HG03139 (cell line): ENCODE results near the gene C14orf39.

Source experiments
- ATAC-seq: cut with Tn5 transposase; IDR thresholded peaks from one replicate; pipeline ENCODE4 v1.9.1; 2021; ENCODE audit not compliant: unreplicated experiment

The C14orf39 gene, protein sequence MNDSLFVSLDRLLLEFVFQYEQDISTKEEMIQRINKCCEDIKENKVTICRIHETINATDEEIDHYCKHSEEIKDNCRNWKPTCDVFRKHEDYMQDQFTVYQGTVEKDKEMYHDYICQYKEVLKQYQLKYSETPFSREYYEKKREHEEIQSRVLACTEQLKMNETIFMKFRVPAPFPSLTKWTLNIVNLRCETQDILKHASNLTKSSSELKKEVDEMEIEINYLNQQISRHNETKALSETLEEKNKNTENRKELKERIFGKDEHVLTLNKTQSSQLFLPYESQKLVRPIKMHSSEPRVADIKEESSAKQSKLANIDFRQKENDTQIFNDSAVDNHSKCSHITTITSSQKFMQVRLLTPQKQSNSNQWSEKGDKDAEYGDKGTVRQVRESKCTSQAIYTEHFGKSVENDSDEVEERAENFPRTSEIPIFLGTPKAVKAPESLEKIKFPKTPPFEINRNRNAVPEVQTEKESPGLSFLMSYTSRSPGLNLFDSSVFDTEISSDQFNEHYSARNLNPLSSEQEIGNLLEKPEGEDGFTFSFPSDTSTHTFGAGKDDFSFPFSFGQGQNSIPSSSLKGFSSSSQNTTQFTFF

DNA sequence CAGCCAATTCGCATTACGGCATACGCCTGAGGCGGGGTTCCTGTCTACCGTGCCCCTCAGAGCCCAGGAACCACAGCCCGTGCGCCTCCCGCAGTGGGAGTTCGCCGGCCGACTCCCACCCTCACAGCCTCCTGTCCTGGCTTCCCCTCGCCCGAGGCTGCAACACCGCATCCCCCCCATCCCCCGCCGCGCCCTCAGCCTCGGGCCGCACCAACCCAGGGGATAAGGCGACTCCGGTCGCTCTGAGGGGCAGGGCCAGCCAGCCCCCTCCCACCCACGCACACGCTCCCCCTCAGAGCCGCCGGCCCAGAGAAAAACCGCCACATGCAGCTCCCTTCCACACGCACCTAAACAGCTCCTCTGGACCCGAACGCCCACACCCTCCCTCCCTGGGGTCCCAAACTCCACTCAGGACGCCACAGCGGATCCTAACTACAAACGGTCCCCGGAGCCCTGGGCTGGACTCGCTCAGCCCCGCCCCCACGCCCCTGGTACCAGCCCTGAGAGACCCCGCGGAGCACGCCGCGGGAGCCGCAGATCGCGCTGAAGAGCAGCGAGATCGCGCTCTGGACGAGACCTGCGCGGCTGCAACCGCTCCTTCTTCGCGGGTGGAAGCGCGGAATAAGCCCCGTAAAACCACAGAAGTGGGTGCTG lies at the start of gene C14orf39:
TSS of gene C14orf39 (minus strand) at position 466 of the 654 bp plus-strand sequence. CDS start 985 bp downstream, outside the sequence.
- ATAC-seq, result no peak

DNA sequence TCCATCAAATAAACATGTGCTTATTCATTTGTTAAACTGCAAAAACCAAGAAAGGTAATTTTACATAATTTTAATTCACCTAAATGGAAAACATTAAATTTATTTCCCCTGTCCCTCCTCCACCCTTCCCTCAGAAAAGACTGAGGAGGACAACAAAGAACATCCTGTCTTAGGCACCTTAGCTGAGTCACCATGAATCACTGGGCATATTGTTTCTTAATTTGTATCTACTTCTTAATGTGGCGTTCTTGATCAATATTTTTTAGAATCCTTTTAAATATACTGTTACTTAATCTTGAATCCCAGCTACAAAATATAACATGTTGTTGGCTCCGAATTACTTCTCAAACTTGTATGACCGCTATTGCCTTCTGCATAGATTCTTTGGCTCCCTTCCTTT lies 46.6 kb upstream of the C14orf39 start:
- no peak for ATAC-seq

DNA sequence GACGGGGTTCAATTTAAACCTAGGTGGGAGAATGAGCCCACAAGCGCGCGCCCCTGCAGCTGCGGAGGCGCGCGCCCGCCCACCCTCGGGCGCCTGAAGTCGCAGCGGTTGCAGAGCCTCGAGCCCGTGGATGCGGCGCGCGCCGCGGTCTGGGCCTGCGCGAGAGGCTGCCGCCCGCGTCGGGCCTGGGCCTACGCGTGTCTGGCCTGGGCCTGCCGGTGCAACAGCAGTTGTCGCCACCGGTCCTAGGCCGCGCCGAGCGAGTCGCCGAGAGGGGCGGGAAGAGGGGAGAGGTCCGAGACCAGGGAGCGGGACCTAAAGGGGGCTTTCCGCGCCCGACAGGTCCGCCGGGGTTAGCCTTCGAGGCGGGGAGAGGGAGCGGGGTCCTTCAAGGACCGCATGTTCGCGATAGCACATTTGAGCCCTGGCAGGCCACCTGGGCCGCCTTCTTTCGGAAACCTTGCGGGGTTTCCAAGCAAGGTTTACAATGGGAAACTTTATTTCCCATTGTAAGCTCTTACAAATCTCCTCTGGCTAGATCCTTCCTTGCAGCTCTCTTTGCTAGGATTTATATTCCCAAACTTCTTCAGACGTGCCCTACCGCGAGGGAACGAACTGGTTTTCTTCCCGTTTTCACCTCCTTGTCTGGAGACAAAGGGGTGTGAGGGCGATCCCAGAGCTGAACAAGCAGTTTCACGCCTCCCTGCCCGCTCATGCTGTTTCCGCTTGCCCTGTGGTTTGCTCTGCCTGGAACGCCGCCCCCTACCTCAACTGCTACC lies 29.8 kb upstream of the C14orf39 start:
- ATAC-seq, result no peak

DNA sequence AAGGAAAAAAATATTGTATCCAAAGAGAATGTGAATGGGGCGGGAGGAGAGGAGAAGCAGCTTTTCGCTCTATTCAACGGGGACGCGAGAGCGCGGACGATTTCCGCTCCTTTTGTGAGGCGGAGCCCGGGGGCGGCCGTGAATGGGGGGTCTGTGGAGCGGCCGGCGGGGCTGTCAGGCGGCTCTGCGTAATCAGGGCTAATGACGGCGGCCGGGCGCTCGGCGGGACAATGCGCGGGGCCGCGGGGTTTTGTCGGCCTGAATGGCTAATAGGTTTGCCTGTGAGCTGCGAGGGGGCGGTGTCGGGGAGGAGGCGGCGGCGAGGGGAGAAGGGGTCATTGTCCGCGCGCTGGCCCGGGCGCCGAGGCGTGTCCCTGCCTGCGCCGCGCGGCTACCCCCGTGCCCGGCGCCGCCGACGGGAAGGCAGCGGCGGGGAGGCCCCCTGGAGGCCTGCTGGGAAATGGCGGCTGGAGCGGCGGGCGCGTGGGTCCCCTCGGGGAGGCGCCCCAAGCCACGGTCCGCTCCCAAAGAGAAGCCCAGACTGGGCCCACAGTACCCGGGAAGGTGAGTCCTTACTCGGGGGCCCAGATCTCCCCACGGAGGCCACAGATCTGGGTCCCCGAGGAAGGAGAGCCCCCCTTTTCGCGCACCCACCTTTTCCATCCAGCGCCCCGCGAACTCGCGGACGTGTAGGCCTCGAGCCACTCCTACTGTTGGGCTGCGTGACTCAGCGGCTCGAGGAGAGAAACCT lies 29.1 kb upstream of the C14orf39 start:
- ATAC-seq, result peak; percentile 50

DNA sequence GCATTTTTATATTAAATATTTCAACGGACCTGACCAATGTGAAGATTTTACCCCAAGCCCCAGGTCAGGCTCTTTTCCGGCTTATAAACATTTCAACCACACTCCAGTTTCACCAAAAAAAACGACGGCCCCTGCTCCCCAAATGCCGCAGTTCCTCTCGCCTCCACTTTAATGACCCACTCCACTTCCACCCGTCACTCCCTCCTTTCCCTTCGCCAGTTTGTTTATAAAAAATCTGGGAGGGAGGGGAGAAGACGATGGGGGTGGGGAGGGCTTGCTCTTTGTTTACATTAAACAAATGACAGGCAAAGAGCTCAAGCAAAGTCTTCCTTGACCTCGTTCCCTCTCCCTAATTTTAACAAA lies 28.5 kb upstream of the C14orf39 start:
- no peak for ATAC-seq

DNA sequence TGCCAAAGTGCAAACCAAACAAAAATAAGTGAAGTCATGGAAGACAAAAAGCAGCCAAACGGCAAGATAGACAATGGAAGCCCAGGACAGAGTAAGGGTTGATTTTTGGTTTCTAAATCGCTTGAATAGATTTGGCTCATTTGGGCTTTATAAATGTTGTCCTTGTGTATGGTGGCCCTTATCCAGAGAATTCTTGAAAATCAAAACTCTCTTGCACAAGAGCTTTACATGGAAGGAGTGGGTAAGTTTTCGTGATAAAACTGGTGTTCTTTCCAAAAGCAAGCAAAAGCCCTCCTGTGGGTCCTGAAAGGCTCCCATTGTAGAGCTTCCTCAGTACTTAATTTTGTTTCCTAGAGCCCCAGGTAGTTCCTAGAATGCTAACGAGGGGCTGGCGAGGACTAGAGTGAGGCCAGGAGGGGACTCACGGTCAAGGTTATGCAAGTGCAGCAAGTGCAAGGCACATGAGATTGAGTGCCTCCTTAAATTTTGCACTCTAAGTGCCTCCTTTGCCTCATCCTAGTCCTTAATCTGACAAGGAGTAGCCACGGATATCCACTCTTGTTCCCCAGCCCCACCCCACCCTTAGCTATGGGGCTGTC lies 27.2 kb upstream of the C14orf39 start:
- no peak for ATAC-seq

DNA sequence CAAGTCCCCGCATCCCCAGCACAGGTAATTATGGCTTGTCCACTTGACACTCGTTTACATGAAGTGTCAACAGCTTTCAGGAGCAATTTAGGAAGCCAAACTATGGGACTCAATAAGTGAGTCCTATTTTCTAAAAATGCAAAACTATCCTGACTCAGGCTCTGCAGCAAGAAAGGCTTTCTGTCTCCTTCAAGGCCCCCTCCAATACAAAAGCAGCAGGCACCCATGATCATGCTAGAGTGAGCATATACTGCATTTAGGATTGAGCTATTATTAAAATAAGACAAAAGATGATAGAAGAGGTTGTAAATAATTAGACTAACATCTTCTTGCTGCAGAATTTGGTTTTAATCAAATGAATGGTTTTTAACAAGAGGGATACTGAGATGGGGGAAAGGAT lies 26.3 kb upstream of the C14orf39 start:
- no peak for ATAC-seq

DNA sequence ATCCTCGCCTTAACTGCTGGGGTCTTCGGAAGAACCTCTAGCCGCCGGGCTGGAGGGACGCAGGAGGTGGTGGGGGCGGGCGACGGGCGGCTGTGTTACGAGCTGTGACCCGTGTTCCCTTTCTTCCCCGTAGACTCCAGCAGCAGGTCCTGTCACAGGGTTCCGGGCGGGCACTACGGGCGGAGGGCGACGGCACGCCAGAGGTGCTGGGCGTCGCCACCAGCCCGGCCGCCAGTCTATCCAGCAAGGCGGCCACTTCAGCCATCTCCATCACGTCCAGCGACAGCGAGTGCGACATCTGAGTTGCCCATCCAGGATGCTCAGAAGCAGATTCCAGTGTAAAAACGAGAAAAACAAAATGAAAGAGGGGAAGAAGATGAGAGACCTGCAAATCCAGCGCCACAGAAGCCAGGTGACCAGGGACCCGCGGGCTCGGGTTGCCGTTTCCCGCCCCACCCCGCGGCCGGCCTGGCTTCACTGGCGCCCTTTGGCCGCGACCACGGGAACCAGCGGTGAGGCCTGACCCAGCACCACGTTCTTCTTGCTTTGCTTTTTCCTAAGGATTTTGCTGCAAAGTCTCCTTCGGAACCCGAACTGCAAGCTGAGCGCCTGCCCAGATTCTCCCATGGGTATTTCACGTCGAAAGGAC lies 25.2 kb upstream of the C14orf39 start:
- no peak for ATAC-seq

DNA sequence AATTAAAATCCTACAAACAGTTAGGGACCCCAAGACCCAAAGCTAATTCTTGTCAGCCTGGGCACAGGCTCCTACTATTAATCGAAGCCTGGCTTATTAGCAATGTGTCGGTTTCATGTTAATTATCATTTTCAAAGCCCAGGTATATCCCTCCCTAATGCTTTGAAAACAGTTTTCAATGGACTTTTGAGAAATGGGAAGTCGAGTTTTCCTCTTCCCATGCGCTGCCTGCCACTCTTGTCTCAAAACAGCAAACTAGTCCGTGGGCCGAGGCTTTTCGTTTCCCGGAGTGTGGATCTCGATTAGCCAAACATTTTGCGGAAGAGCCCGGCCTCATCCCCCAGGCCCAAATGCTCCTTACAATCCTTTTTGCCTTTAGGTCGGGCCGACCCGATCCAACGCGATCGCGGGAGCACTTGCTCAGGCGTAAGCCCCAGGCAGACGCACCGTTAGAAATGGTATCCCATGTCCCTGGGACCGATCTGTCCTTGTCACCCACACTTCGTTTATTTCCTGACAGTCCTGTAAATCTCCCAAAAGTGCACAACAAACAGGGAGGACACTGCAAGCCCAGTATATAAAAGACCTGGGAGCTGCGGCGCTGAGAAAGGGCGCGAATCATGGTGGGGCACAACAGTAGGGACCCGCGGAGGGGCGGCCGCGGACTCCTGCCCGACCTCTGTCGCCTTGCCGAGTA lies 24.5 kb upstream of the C14orf39 start:
- no peak for ATAC-seq

DNA sequence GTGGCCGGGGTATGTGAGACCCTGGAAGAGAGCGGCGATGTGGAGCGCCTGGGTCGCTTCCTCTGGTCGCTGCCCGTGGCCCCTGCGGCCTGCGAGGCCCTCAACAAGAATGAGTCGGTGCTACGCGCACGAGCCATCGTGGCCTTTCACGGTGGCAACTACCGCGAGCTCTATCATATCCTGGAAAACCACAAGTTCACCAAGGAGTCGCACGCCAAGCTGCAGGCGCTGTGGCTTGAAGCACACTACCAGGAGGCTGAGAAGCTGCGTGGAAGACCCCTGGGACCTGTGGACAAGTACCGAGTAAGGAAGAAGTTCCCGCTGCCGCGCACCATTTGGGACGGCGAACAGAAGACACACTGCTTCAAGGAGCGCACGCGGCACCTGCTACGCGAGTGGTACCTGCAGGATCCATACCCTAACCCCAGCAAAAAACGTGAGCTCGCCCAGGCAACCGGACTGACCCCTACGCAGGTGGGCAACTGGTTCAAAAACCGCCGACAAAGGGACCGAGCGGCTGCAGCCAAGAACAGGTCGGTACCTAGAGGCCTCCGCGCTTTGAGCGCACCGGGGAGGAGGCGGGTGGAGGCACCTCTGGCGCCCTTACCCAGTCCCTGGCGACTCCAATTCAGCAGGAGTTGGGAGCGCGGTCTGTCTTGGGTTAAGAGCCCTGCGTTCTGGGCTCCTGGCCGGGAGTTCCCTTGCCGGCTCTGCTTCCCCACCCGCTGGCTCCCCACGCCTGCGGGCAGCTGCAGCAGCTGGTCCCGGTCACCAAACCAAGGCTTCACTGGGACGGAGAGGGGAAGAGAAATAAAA lies 23.8 kb upstream of the C14orf39 start:
- ATAC-seq, result no peak

DNA sequence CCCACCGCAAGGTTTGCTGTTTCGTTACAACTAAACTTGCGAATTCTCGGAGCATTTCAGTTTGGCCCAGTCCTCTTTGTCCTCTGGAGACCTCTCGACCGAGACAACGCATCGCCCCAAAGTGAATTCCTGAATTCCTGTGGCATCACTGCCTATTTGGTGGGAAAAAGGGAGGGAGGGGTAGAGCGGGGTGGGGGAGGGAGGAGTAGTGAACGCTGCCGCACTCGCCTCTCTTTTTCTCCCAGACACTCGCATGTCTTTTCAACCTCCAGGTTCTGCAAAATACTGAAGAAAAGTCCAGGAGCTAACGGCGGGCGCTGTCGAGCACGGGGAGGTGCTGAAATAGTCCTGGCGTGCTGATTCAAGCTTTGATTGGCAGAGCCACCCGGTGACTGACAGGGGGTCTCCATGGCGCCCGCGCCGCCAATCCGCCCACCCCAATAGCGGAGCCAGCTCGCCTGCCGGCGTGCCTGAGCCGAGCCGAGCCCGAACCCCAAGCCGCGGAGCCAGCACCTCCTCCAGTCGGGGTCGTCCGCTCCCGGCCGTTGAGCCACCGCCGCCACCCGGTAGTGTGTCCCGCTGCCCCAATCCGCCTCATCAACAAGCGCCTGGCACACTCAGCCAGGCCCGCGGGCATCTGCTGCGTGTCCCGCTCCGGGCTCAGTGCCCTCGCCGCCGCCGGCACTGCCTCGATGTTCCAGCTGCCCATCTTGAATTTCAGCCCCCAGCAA lies 23.0 kb upstream of the C14orf39 start, which contains the start of gene SIX6:
TSS of gene SIX6 (plus strand) at position 440 of the 731 bp plus-strand sequence. CDS start at position 693, 253 bp downstream.
- ATAC-seq, result no peak

DNA sequence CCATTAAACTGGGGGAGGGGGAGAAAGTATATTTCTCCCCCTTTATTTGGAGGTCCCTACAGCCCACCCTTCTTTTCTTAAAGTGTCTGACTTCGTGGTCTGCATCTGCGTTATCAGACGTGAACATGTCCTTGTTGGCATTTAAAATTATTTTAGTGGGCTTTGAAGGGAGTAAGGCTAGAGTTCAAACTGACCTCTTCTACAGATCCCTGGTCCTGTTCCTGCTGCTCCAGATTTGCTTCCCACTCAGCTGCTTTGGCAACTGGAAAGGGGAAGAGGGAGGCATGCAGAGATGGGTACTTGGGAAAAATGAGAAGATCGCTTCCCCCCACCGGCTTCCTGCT lies 22.5 kb upstream of the C14orf39 start:
- ATAC-seq, result no peak

DNA sequence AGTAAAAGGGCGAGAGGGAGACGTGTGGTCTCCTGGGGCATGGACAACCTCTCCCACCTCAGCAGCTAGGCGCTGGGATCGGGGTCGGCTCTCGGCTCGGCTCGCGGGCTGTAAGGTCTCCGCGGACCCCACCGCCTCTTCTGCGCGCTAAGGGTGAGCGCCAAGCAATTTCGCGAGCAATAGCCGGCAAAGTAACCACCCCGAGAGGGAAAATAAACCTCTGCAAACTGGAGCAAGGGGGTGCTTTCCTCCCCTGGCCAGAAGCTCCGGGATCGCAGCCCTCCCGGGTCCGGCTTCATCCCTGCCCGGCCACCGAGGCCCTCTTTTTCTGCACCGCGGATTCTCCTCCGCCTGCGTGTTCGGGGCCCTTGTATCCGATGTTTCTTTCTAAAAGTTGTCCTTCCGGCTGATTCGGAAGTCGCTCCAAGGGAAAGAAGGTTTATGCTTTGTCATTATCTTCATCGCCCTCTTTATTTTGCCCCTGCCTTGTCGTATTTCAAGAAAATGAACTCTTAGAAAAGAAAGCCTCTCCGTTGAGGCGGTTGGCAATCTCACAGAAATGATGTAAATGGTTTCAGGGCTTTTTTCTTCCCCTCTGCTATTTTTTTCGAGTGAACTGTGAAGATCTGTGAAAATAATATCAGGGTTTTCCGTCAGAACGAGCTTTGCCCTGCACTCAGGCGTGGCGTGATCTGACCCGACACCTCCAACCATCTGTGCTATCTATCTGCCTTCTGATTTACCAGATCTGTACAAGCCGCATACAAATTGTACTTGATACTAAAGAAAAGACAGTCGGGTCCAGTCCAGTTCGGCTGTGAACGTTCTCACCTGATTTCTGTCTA lies 21.3 kb upstream of the C14orf39 start:
- ATAC-seq, result no peak

DNA sequence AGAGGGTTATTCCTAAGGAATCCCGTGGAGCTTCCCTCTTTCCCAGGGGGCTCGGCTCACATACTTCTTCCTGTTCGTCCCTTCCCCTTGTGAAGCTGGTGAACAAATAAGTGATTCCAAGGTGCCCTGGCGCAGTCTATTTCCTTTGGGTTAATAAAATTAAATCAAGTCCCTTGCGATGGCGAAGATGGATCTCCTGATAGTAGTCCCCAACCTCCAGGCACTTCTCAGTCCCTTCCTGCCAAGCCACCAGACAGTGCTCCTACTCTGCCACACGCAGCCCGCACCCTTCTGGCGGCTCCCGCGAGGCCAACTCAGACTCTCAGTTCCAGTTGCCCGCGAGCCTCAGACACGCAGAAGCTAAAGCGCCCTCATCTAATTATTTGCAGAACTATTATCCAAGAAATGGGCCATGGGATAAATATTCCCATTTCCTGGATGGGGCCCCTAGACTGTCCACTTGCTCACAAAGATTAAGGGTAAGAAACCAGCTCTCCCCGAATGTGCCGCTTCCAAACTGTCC lies 20.7 kb upstream of the C14orf39 start:
- ATAC-seq, result no peak

DNA sequence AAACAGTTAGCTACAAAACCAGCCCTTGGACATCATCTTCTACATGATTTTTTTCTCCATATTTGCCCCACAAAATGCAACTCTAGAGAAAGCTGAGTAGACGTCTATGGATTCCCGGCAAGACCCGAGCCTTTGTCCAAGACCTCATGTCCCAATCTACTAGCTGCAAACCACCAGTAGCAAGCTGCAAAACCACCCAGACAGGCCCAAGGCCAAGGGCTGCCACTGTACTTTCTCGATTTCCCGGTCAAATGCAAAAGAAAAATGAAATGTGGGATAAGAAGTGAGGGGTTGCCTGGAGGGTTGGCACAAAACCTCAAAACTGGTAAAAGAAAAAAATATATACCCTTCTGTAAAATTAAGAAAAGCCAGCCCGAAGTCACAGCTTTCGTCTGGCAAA lies 20.1 kb upstream of the C14orf39 start:
- ATAC-seq, result no peak

DNA sequence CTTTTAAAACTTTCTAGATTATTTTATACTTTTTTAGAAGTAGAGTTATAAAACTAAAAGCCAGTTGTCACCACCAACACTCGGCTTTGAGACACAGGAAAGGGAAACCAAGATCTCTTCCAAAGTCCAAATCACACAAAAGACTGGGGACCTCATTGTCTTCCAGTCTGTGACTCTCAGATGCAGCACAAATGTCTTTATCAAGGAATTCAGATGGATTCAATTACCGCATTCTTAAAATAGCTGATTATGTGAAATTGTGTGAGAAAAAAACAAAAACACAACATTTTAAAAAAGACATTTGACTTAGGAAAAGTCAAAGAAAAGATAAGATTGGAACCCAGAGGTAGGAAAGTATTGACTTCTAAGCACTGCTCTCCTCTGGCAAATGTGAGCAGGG lies 19.6 kb upstream of the C14orf39 start:
- ATAC-seq, result no peak

DNA sequence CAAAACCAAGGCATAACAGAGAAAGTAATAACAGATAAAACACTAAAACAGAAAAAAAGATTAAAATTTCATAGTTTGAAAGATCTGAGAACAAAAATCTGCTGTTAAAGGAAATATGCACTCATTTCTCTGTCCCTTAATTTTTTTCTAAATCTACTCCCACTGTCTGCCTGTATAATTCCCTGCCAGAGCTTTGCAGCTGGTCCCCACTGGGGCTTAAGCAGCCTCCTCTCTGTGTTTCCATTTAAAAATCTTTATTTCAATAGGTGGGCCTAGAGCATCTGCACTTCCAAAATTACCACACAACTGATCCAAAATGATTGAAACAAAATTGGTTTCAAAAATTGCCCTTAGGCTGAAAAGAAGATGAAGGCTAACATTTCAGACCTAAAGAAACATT lies 16.7 kb upstream of the C14orf39 start:
- ATAC-seq, result no peak
